Measurements from ENCODE around the gene GAS2L1.
A peak's percentile ranks its signal among the peaks of the same experiment; 100 is the strongest.

The GAS2L1 gene

GRCh38 chr22:29306175-29306834 is at the start of gene GAS2L1:
Gene GAS2L1 (plus strand): TSS chr22:29306650. CDS start chr22:29308106, 1,456 bp downstream.
- peak; percentile 27 for DNase-seq

DNA sequence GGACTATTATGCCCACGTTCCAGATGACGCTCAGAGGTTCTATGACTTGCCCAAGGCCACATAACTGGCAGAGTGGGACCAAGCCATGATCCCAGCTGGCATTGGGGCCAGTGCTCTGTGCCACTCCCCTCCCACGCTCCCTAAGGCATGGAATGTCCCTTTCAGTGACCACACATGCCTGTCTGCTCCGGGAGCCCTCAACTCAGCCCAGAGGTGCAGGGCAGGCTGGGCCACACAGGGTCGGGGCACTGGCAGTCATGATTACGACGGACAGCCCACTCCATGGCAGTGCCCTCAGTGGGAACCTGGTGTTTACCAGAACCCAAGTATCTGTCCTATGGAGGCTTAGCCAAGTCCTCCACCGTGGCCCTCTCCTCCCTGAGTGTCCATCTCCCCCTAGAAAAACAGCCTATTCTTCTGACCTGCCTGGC is 48.7 kb upstream of the GAS2L1 start:
- no peak for DNase-seq

DNA sequence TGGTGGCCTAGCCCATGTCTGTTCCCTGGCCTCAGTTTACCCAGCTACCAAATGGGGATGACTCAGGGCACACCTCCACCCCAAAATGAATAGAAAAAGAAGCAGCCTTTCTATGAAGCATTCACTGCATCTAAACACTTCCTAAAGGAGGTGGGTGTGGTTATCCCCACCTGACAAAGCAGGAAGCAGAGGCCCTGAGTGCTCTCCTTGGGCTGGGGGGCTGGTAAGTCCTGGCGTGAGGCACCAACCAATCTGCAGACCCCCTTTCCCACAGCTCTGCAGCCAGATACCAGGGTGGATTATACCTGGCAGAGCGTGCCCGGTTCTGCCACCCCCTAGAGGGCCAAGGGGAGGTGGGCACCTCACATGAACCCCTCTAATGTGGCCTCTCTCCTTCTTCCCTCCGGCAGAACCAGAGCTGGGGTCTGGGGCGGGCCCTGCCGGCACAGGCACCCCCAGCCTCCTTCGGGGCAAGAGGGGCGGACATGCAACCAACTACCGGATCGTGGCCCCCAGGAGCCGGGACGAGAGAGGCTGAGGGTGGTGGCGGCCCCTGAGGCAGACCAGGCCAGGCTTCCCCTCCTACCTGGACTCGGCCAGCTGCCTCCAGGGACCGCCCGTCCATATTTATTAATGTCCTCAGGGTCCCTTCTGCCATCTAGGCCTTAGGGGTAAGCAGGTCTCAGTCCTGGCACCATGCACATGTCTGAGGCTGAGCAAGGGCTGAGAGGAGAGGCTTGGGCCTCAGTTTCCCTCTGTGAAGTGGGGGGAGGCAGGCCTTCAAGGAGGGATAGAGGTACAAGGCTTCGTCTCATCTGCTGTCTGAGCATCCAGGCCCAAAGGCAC is 47.8 kb upstream of the GAS2L1 start:
- no peak for DNase-seq

GRCh38 chr22:29259253-29259899 is 47.1 kb upstream of the GAS2L1 start:
- DNase-seq, result no peak

DNA sequence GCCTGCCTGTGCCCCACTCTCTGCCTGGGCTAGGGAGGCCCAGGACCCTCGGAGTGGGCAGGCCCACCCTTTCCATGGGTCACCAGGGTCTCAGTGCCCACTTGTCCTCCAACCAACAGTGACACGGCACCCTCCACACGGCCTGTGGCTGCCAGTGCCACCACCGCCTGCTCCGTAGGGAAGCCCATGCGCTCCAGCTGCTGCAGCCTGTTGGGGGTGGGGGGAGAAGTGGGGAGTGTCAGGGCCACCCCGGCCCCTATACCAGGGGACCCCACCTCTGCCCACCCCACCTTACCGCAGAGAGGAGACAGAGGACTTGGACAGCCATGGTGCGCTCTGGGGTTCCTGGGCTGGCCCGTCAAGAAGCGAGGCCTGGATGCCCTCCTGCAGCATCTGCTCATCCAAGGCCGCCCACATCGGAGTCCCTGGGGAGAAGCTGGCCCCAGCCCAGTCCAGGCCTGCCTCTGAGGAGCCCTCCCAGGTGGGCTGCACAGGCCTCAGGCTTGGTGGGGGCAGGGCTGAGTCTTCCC is 46.4 kb upstream of the GAS2L1 start:
- DNase-seq, result no peak

GRCh38 chr22:29260601-29261315 is 45.7 kb upstream of the GAS2L1 start:
- DNase-seq, result no peak

DNA sequence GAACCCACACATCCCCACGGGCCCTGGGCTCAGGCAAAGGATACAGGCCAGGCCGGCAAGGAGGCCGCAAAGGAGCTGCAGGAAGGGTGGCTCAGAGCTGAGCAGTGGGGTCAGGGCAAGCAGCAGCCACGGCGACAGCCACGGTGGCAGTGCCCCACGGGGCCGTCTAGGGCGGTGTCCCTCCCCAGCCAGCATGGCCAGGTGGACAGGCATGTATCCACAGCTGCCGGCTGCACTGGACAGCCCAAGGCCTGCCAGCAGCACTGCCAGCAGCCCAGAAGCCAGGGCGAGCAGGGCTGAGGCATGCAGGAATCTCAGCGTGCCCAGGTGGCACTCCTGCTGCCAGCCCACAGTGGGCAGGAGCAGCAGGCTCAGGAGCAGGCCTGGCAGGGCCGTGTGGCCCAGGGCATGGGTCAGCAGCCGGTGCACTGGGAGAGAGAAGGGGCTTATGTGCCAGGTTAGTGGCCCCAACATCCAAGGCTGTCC is 42.6 kb upstream of the GAS2L1 start:
- DNase-seq, result no peak

- DNase-seq, result no peak
Measured at GRCh38 chr22:29265305-29265704, 41.1 kb upstream of the GAS2L1 start.

- no peak for DNase-seq
Measured at GRCh38 chr22:29265929-29266328, 40.5 kb upstream of the GAS2L1 start.

GRCh38 chr22:29266564-29267461 is 39.6 kb upstream of the GAS2L1 start:
- DNase-seq, result no peak

DNA sequence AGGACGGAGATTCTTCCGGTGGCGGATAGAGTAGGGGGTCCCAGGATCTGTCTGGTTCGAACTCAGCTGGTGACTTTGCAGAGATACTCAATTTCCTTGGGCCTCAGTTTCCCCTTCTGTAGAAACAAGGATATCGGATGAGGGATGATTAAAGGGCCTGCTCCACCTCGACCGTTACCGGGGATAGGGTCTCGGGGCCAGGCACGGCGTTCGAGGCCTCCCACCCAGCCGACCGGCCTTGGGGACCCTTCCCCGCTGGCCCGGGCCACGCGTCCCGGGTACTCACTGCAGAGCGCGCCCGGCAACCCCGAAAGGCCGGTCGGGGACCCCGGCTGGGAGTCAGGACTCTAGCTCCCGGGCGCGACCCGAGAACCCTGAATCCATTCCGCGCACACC is 39.0 kb upstream of the GAS2L1 start:
- no peak for DNase-seq

GRCh38 chr22:29267858-29268510 is 38.5 kb upstream of the GAS2L1 start, which contains the start of the genes EWSR1 and RHBDD3:
Gene EWSR1 (plus strand): TSS chr22:29268268. CDS start chr22:29268337, 69 bp downstream.
Gene RHBDD3 (minus strand): TSS chr22:29267981. CDS start chr22:29265626, 2,355 bp downstream.
- peak; percentile 83 for DNase-seq

DNA sequence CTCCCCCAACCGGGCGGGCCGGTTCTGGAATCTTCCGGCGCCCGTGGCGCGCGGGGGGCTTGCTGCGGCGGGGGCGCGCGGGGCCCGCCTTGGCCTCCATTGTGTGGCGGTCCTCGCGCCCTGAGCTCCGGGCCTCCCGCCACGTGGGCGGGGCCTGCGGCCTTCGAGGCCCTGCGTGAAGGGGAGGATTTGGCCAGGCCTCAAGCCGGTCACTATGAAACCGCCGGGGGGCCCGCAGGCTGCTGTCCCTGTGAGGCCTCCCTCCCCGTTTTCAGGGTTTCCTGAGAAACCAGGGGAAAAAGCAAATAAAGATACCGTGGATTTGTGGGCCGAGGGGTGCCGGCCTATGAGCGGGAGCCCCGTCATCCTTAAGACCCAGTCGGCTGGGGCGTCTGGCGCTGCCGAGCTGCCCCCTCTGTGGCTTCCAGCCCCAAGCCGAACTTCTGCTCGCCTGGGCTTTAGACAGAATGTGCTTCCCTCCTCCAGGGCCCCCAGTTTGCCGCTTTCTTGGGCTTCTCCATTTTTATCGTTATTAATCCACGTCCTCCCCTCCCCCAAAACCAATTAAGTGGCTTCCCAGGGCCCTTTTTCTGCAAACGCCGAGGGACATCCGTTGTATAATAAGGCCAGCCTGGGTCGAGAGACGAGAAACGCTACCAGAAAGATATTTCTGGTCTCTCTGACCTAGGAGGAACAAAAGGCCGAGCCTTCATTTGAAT is 37.8 kb upstream of the GAS2L1 start:
- no peak for DNase-seq

DNA sequence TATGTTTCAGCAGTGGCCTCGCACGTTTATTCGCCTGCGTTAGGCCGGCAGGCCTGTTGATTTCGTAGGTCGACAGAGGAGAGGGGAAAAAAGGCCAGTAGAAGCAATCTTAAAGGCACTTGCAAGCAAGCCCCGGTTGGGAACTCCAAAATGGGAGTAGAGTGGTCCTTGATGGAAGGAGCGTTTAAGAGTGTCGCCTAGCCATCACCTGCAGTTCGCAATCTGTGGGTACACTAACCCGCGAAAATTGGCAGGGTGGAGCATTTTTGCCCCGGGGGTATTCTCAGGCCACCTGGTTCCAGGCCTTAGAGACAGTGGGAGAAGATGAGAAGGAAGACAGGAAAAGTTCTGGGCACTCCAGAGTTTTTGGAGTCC is 37.2 kb upstream of the GAS2L1 start:
- DNase-seq, result no peak

DNA sequence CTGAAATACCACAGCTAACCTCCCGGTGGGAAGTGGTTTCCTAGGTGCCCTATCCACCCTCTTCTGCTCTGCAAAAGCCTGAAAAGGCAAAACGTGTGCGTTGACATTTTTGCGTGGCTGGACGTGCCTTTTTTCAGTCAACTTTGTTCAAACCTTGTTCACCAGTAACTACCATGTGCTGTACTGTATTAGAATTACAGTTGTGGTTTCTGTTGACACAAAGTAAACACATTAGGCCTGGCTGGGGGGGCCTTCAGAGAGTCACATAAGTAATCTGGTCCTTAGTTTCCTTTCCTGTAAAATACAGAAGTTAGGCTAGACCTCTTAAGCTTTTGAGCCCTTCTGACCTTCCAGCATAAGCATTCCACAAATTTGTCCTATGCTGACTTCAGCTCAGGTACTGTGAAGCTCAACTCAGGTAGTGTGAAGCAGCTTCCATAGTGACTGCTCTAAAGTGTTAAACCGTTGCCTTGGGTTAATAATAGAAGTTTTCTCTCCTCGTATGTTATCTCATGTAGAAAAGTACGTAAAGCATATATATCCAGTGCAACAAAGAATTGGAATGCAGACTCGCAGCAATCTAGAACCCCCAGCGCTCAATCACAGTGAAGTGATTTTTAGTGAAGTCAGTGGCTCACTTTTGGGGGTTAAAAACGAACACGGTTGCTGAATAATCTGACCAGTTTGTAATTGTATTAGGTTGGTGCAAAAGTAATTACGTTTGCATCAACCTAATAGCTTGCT is 36.5 kb upstream of the GAS2L1 start:
- no peak for DNase-seq

GRCh38 chr22:29270475-29271271 is 35.8 kb upstream of the GAS2L1 start:
- DNase-seq, result peak; percentile 61

DNA sequence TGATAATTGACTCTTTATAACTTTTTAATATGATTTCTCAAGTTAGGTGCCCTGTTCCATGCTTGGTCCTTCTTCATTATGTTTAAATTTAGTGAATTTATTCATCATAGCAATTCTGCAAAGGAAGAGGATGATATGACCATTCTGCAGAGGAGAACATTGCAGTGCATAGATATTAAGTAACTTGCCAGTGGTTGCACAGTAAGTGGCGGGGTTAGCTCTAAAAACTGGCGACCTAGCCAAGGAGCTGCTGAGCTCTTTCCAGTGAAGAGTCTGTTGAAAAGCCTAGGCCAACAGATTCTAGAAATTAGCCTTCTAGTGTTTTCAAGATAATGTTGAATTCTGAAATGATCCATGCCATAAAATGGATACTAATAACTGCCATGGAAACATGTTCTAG is 33.8 kb upstream of the GAS2L1 start:
- DNase-seq, result no peak

DNA sequence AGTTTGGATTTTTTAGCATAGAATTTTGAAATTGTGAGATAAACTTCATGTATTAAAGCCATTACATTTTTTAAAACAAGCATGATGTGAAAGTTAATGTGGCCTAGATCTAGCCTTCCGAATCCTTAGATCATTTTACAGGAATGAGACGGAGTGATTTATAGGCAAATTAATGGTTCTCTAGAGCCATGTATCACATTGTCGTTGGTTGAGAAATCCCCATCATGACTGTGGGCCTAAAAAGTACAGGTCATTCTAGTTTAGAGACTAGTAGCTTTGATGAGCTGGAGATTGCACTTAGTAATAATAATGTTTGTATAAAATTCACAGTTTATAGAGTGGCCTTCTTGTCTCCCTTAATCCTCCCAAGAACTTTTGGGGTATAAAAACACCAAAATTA is 31.3 kb upstream of the GAS2L1 start:
- DNase-seq, result no peak

Data from GF-D8 (cell line).